ENCODE measurements around the gene NAA30.
A peak's percentile ranks its signal among the peaks of the same experiment; 100 is the strongest.
"Not testable (repeated sequence)": the region's sequence is repeated elsewhere in the genome, so short reads cannot be mapped to it uniquely, and the experiment has no call there.

Gene NAA30

DNA sequence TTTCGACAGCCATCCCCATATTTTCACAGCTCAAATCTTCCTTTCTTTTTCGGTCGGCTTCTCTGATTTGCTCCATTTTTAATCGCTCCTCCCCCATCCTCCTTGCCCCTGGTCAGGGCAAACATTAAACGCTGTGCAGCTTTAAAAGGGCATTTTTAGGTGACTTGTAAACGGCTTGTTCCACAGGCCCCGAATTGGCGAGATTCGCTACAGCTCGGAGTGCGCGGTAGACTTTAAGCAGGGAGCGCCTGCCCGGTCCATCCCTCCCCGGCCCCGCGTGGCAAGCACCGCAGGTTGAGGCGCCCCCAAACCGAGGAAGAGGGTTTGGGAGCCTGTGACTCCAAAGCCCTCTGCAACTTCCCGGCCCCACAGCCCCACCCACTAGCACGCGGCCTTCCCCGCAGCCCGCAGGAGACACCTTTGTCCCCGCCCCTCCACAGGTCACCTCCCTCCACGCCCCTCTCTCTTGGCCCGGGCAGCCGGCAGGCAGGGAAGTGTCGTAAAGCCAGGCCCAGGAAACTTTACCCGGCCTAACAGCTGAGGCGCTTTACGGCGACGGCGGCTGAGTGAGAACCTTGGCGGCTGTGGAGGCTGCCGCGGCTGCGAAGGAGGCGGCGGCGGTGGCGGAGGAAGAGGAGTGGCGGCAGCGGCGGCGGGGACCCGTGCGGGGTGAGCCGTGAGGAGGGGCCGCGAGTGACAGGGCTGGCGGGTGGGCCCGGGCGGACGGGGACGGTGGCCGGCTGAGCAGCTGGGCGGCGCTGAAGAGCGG is at the start of gene NAA30:
TSS of gene NAA30 (plus strand) at position 550 of the 769 bp plus-strand sequence. CDS start 372 bp downstream, outside the sequence.
- DNase-seq, result peak; percentile 65 to 92

DNA sequence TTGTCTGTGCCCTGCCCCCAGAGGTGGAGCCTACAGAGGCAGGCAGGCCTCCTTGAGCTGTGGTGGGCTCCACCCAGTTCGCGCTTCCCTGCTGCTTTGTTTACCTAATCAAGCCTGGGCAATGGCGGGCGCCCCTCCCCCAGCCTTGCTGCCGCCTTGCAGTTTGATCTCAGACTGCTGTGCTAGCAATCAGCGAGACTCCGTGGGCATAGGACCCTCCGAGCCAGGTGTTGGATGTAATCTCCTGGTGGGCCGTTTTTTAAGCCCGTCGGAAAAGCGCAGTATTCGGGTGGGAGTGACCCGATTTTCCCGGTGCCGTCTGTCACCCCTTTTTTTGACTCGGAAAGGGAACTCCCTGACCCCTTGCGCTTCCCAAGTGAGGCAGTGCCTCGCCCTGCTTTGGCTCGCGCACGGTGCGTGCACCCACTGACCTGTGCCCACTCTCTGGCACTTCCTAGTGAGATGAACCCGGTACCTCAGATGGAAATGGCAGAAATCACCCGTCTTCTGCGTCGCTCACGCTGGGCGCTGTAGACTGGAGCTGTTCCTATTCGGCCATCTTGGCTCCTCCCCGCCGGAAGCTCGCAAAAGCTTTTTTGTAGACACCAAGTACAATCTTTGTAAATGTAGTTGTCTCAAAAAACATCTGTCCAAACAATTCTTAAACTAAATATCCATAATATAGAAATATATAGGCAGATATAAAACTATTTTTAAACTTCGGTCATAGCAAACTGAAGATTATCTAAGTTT is 46.7 kb upstream of the NAA30 start:
- DNase-seq, result not testable (repeated sequence)

DNA sequence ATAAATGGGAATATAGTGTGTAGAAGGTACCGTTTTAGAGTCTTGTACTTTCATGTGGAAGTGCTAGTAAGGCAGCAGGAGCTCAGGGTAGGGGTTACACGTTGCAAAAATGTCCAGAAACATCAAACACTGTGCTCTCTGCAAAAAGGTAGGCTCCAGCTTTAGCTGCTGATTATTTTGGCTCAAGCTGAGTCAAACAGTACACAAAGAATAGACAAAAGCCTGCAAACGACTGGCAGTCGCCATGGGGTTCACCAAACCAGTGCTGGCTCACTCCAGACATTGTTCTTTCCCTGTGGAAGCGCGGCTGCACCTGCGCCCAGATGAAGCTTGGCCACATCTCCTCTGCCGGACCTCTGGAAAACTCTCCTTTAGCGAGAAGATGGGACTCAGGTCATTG is 45.3 kb upstream of the NAA30 start:
- no peak for DNase-seq

DNA sequence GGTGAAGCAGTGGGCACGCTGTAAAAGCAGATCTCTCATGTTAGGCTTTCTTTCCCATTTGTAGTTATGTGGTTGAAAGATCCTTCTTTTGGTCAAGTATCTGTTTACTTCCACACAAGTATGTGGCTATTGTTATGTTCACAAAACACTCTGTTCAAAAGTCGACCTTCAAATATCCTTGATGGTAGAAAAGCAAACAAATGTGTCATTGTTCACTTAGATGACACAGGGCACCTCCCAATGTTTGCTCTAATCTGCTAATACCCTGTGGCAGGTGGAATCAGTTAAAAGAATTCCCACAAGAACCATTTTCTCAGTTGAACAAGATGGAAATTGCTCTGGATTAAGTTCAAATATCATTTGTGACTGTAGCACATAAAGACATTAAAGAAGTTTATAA is 43.6 kb upstream of the NAA30 start:
- no peak for DNase-seq

DNA sequence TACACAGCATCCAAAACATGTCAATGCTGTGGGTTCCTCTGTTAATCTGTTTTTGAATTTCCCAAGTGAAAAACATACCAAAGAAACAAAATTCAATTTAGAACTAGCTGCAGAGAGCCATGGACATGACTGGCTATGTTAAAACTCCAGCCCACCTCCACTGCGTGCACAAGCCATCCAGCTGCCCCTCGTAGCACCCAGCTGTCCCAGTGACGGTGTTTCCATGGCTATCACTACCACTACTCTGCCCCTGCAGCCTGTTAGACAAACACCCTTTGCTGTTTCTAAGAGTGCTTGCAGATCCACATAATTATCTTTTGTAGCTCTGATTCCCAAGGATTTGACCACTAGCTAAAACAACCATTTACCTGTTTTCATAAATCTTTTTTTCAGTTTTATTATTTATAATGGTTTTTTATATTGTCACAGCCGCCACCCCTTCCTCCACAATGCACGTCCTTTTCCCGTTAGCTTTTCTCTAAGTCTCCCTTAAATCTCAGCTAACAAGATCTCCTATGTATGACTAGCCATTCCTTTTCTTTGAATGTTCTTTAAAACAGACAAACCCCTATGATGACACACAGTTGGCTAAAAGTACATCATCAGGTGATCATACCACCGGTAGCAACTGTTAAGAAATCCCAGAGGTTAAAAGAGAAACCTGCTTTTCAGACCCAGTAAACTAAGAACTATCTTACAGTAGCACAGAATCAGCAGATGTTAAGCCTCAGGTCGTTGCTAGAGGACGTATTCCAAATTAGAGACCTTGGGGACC is 37.8 kb upstream of the NAA30 start:
- no peak for DNase-seq

DNA sequence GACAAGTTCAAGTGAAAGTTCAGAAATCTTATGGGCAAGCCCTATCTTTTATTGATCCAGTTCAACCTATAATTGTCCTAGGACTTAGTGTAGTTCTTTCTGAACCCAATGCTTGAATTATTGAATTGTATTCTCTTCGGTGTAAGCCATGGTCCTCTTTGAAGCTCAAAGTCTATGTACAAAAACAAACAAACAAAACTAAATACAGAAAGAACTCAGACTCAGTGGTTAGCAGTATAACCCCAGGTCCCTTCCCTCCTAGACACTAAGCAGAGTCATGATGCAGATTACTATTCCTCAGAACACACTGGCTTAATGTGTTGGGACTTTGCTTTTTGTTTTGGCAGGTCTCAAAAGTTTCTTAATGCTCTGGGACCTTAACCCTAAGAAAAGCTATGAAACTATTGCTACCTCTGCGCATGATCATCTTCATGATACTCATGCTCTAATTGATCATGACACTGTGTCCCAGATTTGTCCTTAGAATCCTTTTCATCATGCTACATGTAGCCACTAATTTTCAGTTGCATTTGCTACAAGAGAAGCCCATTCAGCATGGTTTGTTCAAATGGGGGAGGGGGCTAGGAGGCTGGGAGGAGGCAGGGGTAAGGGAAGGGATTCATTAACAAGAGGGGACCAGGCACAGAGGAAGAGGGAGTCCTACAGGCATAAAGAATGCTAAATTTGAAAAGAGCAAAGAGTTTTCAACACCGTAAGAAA is 35.1 kb upstream of the NAA30 start:
- DNase-seq, result no peak

DNA sequence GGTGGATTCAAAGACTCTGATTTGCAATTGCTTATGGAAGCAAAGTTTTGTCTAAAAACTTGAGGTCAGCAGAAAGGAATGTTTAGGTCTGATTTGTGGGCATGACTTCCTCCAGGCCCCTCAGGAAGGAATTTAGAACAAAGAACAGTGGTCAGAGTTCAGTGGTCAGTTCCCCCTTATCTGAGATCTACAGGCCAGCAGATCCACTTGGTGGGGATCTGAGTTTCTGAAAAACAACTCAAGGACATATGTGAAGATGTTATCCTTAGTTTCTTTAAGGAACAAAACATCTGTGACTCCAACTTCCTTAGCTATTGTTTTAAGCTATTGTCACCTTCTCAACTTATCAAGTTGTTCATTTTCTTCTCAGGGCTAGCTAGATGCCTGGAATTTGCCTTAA is 28.0 kb upstream of the NAA30 start:
- DNase-seq, result no peak

DNA sequence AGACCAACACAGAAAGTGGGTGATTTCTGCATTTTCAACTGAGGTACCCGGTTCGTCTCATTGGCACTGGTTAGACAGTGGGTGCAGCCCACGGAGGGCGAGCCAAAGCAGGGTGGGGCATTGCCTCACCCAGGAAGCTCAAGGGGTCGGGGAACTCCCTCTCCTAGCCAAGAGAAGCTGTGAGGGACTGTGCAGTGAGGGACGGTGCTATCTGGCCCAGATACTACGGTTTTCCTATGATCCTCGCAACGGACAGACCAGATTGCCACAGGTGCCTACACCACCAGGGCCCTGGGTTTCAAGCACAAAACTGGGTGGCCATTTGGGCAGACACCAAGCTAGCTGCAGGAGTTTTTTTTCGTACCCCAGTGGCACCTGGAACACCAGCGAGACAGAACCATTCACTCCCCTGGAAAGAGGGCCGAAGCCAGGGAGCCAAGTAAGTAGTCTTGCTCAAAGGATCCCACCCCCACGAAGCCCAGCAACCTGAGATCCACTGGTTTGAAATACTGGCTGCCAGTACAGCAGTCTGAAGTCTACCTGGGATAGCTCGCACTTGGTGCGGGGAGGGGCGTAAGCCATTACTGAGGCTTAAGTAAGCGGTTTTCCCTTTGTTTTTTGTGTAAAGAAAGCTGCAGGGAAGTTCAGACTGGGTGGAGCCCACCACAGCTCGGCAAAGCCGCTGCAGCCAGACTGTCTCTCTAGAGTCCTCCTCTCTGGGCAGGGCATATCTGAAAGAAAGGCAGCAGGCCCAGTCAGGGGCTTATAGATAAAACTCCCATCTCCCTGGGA is 25.5 kb upstream of the NAA30 start:
- no peak for DNase-seq

DNA sequence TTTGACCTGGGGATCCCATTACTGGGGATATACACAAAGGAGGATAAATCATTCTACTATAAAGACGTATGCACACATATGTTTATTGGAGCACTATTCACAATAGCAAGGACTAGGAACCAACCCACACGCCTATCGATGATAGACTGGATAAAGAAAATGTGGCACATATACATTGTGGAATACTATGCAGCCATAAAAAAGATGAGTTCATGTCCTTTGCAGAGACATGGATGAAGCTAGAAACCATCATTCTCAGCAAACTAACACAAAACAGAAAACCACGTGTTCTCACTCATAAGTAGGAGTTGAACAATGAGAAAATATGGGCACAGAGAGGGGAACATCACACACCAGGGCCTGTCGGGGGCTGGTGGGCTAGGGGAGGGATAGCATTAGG is 20.2 kb upstream of the NAA30 start:
- not testable (repeated sequence) for DNase-seq

DNA sequence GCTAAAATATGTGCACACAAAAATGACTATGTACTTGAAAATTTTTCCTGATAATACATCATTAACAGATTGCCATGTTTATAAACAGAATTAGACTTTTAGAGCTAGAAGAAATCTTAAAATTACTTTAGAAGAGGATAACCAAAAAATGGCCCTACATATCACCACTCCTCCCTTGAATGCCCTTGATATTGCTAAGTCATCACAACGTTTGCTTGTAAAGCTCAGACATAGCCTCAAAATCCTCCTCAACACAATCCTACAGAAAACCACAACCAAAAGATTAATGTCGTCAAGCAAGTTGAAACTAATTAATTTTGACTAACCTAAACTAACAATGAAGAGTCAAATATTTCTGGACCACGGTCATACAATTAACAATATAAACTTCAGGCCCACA is 19.4 kb upstream of the NAA30 start:
- DNase-seq, result no peak

DNA sequence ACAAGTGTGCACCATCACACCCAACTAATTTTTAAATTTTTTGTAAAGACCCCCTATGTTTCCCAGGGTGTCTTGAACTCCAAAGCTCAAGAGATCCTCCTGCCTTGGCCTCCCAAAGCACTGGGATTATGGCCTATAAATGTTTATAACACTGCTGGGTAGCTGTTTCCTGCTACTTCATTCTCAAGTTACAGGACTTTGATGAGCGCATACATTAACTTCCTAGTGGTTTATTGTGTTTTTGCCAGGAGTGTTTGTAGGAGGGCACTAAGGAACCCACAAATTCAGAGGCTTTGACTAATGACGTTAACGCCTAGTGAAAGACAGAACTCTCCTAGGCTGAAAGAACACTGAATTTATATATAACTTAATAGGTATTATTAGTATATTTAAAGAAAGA is 15.2 kb upstream of the NAA30 start:
- DNase-seq, result no peak

DNA sequence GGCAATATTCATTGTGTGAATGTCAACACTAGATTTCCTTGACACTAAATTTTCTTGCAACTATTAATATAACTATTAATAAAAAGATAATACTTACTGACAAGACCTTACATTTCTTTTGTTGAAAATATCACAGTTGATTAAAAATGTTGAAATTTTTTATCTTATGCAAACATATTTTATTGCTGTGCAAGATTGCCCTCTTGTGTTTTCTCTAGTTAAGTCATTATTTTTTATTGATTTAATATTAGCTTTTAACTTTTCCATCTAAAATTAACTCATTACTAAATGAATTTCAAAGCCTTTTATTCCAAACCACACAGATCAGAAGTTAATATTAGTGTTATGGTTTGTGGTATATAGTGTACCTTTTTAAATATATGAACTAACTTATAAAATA is 11.7 kb upstream of the NAA30 start:
- no peak for DNase-seq

DNA sequence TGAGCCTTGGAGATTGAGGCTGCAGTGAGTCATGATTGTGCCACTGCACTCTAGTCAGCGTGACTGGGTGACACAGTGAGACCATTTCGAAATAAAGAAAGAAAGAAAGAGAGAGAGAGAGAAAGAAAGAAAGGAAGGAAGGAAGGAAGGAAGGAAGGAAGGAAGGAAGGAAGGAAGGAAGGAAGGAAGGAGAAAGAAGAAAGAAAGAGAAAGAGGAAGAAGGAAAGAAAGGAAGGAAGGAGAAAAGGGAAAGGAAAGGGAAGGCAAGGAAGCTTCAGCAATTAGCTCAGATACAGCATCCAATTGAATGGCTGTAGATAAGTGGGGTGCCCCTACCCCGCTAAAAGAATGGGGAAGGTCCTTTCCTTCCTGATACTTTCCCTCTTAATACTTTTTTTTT is 9.5 kb upstream of the NAA30 start:
- DNase-seq, result no peak

DNA sequence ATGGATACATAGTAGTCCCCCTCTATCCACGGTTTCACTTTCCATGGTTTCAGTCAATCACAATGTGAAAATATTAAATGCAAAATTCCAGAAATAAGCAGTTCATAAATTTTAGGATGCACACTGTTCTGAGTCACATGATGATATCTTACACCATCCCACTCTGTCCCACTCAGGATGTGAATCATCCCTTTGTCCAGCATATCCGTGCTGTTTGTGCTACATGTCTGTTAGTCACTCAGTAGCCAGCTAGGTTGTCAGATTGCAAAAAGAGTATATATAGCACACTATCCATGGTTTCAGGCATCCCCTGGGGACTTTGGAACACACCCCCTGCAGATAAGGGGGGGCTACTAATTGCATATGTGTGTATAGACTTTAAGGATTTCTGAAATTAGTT is 8.1 kb upstream of the NAA30 start:
- DNase-seq, result no peak

DNA sequence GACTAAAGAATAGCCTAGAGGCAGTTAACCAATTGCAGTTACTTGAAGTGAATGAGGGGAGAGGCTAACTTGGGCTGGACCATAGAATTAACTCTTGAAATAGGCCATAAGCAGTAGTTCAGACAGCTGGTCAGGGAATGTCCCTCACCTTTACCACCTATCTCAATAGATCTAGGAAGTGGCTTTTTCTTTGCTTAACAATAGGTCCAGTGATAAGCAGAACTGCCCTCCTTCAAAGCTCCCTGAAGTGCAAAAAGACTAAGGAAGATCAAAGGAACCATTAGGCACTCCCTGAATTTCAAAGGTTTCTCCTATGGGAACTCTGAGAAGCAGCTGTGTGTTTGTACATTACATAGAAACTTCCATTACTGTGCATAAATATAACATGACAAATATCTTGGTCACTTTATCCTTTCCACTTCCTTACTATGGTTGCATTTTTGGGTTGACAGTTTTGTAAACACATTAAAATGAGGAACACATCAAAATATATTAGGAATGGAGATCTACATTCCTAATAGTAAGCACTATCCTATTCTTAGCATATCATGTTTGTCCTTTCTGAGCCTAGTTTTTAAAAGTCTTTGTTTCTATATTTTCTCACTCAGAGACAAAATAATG is 7.2 kb upstream of the NAA30 start:
- no peak for DNase-seq

DNA sequence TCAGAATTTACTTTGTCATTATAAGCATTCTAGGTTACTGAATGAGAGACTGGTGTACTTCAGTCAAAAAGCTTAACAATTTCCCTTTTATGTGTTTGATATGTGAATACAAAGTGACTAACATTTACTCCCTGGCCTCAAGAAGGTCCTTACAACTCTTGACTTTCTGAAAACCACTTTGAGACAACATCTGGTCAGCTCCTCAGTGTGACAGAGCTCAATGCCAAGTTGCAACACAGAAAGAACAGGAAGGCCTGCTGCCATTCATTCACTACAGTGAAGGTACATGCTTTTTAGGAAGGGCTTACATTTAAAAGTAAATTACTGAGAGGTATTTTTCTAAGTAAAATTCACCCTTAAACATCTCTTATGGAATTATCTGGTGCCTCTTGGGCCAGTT is 2.3 kb upstream of the NAA30 start:
- DNase-seq, result no peak

DNA sequence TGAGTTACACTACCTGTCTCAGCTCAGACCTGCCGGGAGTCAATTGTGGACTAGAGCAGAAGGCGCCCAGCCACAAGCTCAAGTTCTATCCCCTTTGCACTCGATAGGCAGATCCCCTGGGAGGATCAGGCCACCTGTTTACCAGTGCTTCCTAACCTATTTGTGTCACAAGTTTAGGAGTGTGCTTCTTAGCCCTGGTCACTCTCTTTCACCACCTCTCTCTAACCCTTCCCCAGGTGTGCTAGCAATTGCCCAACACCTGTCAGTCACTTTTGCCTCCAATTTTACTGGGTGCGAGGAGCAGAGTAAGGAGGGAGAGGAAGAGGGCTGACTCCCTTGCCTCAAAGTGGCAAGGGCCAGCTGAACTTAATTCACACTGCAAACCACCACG is 745 bp upstream of the NAA30 start:
- no peak for DNase-seq

DNA sequence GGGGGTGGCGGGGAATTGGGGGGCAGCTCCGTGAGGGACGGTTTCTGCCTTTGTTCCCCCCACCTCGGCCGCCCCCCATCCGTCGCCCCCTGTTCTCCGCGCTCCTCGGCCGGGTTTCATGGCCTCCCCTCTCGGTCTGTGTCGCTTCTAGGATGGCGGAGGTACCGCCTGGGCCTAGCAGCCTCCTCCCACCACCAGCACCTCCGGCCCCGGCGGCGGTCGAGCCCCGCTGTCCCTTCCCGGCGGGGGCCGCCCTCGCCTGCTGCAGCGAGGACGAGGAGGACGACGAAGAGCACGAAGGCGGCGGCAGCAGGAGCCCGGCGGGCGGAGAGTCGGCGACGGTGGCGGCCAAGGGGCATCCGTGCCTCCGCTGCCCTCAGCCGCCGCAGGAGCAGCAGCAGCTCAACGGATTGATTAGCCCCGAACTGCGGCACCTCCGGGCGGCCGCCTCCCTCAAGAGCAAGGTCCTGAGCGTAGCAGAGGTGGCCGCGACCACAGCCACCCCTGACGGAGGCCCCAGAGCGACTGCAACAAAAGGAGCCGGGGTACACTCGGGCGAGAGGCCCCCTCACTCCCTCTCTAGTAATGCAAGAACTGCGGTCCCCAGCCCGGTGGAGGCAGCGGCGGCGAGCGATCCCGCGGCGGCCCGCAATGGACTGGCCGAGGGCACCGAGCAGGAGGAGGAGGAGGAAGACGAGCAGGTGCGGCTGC is 575 bp downstream of the NAA30 start:
- DNase-seq, result peak in 1 of 2 experiments; percentile 20

DNA sequence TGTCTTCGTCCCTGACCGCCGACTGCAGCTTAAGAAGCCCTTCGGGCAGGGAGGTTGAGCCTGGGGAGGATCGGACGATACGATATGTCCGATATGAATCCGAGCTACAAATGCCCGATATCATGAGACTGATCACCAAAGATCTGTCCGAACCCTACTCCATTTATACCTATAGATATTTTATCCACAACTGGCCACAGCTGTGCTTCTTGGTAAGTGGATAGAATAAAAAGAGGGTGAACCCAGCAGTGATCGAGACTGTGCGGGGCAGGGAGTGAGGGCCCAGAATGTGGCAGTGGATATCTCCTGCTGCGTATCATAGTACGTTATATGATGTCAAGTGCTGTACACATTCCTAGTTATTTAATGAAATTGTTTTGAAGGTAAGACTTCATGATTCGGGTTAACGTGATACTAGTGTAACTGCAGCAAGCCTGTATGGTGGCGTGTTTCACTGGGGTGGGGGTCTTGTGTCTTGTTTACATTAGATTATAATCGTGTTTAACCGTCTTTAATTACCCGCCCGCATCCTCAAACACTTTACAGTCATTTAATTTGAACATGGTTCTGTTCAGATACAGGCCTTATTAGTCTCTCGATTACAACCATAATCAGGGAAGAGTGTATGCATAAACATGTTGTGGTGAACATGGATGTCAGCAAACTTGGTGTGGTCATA is 1.3 kb downstream of the NAA30 start:
- DNase-seq, result no peak

DNA sequence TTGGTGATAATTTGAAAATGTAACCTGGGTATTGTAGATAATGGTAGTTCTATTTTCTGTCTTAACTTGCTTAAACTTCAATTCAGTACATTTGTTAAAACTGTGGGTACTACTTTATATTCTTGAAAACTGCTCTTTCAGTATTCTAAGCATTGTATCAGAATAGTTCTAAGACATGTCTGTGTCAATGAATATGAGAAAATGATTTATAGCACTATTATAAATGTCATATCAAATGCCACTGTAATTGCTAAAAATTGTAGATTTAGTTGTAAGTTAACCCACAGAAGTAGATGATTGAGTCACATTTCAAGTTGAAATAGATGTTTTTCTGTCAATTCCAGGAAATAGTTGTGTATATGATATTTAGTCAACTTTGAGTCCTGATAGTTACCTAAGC is 2.4 kb downstream of the NAA30 start:
- DNase-seq, result no peak

Measured in NCI-H446 (cell line).